ENCODE data around the gene TRDN.

TRDN gene

DNA sequence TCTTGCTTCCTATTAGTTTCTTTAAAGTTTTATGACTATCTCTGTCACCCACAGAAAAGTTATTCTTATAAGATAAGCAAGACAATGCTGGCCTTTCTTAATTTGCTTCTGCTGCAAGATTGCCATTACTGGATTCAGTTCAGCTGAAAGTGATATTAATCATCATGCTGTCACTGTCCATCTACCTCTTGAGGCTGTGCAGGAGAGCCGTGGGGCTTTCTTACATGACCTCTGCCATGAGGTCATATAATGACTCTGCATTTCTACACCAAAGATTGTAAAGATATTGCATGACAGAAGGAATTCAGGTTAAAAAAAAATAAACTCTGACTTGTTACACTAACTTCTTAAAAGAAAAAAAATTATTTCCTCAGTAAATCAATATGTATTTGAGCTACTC lies 106.9 kb downstream of the TRDN start:
- no peak for TF ChIP-seq EZH2phosphoT487 (IDR thresholded peaks at IDR 0.05; ENCODE audit: borderline replicate concordance, low read length)
- TF ChIP-seq, protein P1, sequence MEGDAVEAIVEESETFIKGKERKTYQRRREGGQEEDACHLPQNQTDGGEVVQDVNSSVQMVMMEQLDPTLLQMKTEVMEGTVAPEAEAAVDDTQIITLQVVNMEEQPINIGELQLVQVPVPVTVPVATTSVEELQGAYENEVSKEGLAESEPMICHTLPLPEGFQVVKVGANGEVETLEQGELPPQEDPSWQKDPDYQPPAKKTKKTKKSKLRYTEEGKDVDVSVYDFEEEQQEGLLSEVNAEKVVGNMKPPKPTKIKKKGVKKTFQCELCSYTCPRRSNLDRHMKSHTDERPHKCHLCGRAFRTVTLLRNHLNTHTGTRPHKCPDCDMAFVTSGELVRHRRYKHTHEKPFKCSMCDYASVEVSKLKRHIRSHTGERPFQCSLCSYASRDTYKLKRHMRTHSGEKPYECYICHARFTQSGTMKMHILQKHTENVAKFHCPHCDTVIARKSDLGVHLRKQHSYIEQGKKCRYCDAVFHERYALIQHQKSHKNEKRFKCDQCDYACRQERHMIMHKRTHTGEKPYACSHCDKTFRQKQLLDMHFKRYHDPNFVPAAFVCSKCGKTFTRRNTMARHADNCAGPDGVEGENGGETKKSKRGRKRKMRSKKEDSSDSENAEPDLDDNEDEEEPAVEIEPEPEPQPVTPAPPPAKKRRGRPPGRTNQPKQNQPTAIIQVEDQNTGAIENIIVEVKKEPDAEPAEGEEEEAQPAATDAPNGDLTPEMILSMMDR (IDR thresholded peaks at IDR 0.05; ENCODE audit: low read depth, low read length, poor library complexity, severe bottlenecking): no peak
- Histone ChIP-seq H4K20me1 (ENCODE audit: control insufficient read depth, insufficient read depth, low read depth, low read length) (no peaks in the 10 kb centered on the region), H3K9me3 (ENCODE audit: control insufficient read depth, insufficient read depth, low read length) (no peaks in the 10 kb centered on the region)

DNA sequence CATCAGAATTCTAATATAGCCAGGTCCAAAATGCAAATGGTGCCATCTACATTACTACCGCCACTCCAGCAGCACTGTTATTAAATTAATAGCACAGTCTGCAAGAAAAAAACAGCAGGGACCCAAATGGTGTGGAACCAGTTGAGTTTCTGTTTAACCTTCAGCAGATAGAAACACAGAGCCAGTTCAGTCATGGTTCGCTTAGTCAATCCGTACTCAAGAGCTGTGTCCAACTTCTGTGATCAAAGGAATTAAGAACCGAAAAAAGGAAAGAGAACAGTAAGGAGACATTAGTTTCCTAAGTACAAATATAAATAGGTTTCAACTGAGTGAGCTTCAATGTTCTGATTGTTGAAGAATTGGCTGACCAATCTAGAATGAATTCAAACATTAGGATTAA lies 107.7 kb downstream of the TRDN start:
- H4K20me1 ChIP-seq (ENCODE audit: control insufficient read depth, insufficient read depth, low read depth, low read length): no peaks in the 10 kb centered on the region
- H3K79me2 ChIP-seq (ENCODE audit: control insufficient read depth, low read length): no peaks in the 10 kb centered on the region
- H3K4me3 ChIP-seq (ENCODE audit: low read length): no peak overlapping the region
- TF ChIP-seq, protein P1 (IDR thresholded peaks at IDR 0.05; ENCODE audit: low read depth, low read length, poor library complexity, severe bottlenecking): no peak
- no peak for TF ChIP-seq EZH2phosphoT487 (IDR thresholded peaks at IDR 0.05; ENCODE audit: borderline replicate concordance, low read length)
- H3K4me2 ChIP-seq (ENCODE audit: low read length): no peak overlapping the region
- H3F3A ChIP-seq (ENCODE audit: control insufficient read depth, insufficient read depth): no peaks in the 10 kb centered on the region
- H3K27ac ChIP-seq (ENCODE audit: low read depth, low read length): no peak overlapping the region
- H3K36me3 ChIP-seq (ENCODE audit: control insufficient read depth, low read length): no peaks in the 10 kb centered on the region
- no peaks in the 10 kb centered on the region for H3K27me3 ChIP-seq (ENCODE audit: control insufficient read depth, low read length)
- H3K9me3 ChIP-seq (ENCODE audit: control insufficient read depth, insufficient read depth, low read length): no peaks in the 10 kb centered on the region
- H3K9me2 ChIP-seq (replicated peaks; ENCODE audit: control insufficient read depth, low read length): no peaks in the 10 kb centered on the region
- no peaks in the 10 kb centered on the region for H3K4me1 ChIP-seq (ENCODE audit: control insufficient read depth, low read length)

More for the DNA sequence above, 106.9 kb downstream of the TRDN start:
- Histone ChIP-seq H3K27ac (ENCODE audit: low read depth, low read length) (no peak overlapping the region), H3K27me3 (ENCODE audit: control insufficient read depth, low read length) (no peaks in the 10 kb centered on the region), H3K4me3 (ENCODE audit: low read length) (no peak overlapping the region), H3F3A (ENCODE audit: control insufficient read depth, insufficient read depth) (no peaks in the 10 kb centered on the region), H3K79me2 (ENCODE audit: control insufficient read depth, low read length) (no peaks in the 10 kb centered on the region), H3K4me2 (ENCODE audit: low read length) (no peak overlapping the region), H3K4me1 (ENCODE audit: control insufficient read depth, low read length) (no peaks in the 10 kb centered on the region), H3K36me3 (ENCODE audit: control insufficient read depth, low read length) (no peaks in the 10 kb centered on the region), H3K9me2 (replicated peaks; ENCODE audit: control insufficient read depth, low read length) (no peaks in the 10 kb centered on the region)

DNA sequence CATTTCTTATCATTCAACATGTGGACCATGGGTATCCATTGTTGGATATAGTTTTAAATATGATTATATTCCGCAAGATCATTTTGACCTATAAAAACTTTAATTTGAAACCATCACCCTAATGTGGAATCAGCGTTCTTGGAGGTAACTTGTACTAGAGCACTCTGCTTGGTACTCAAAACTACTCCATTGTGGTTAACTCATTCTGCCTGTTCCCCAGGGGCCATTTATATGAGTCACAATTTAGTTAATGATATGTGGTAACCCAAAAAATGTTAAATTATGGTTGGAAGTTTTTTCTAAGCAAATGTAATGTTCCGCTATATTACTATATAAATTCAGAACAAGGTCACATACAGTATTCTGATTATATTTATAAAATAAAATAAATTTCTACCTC lies 109.3 kb downstream of the TRDN start:
- H3K79me2 ChIP-seq (ENCODE audit: control insufficient read depth, low read length): no peaks in the 10 kb centered on the region
- H4K20me1 ChIP-seq (ENCODE audit: control insufficient read depth, insufficient read depth, low read depth, low read length): no peaks in the 10 kb centered on the region
- no peaks in the 10 kb centered on the region; the same call in 1 of the 2 replicates for H3K9me3 ChIP-seq (ENCODE audit: control insufficient read depth, insufficient read depth, low read length)
- H3F3A ChIP-seq (ENCODE audit: control insufficient read depth, insufficient read depth): no peaks in the 10 kb centered on the region
- no peaks in the 10 kb centered on the region for H3K27me3 ChIP-seq (ENCODE audit: control insufficient read depth, low read length)
- H3K4me2 ChIP-seq (ENCODE audit: low read length): no peak overlapping the region
- no peak overlapping the region for H3K4me3 ChIP-seq (ENCODE audit: low read length)
- no peaks in the 10 kb centered on the region for H3K9me2 ChIP-seq (replicated peaks; ENCODE audit: control insufficient read depth, low read length)
- H3K36me3 ChIP-seq (ENCODE audit: control insufficient read depth, low read length): no peaks in the 10 kb centered on the region
- H3K4me1 ChIP-seq (ENCODE audit: control insufficient read depth, low read length): no peaks in the 10 kb centered on the region
- H3K27ac ChIP-seq (ENCODE audit: low read depth, low read length): no peak overlapping the region
- TF ChIP-seq, protein P1 (IDR thresholded peaks at IDR 0.05; ENCODE audit: low read depth, low read length, poor library complexity, severe bottlenecking): no peak
- no peak for TF ChIP-seq EZH2phosphoT487 (IDR thresholded peaks at IDR 0.05; ENCODE audit: borderline replicate concordance, low read length)

Measured in DOHH2 (cell line).